ENCODE data around the gene SHD. TPM values are rescaled to one million over a fixed set of nuclear protein-coding genes. Genes with fewer than 3 reads are reported as not detected.
"Not testable (repeated sequence)": the region's sequence is repeated elsewhere in the genome, so short reads cannot be mapped to it uniquely, and the experiment has no call there.

Gene SHD
- total RNA-seq (2021) (not detected in 2 replicates), Bru-seq, nascent RNA (percentile 9 among the genes with signal in this experiment), BruChase-seq, experiment 1, labeled RNA remaining after a 2-hour chase (percentile 6 among the genes with signal in this experiment), BruChase-seq, experiment 2, labeled RNA remaining after a 6-hour chase (percentile 13 among the genes with signal in this experiment)
- long read RNA-seq: 0 reads

GRCh38 chr19:4278419-4279266 lies at the start of gene SHD:
SHD (plus strand) TSS chr19:4279266; CDS start chr19:4280064, 798 bp downstream.
- BruUV-seq (replicated peaks): no TSS peak
- DNase-seq (ENCODE audit: low spot score): no peak
- POLR2A ChIA-PET (ENCODE audit: low non-redundant PET): interaction anchor here (0.6 kb wide), 1 partner anchor 257 kb away, joined by 5 read pairs; the partner anchor contains the start of gene PLIN5
- Histone ChIP-seq H3K4me3 (ENCODE audit: low read depth, low read length, poor library complexity, severe bottlenecking) (peak within 1 kb of the TSS; percentile 42), H3K4me1 (ENCODE audit: insufficient read depth, low read length, poor library complexity, severe bottlenecking) (peaks cover 5% of the 10 kb centered on the region), H3K27me3 (replicated peaks; ENCODE audit: insufficient read depth, low read depth, low read length, poor library complexity) (peaks cover 48% of the 10 kb centered on the region), H3K36me3 (ENCODE audit: insufficient read depth, low read length, poor library complexity, severe bottlenecking) (no peaks in the 10 kb centered on the region), H3K9me3 (ENCODE audit: low read depth, low read length, poor library complexity, severe bottlenecking) (no peaks in the 10 kb centered on the region), H3K27ac (ENCODE audit: low read depth, low read length, poor library complexity, severe bottlenecking) (no peak within 1 kb of the TSS)
- intact Hi-C loops (cut with micrococcal nuclease; ENCODE audit: unreplicated experiment): no loop called here
- TF ChIP-seq EZH2 (IDR thresholded peaks at IDR 0.05; ENCODE audit: borderline replicate concordance, low read depth, low read length, poor library complexity, severe bottlenecking): no peak
- no peak for TF ChIP-seq CTCF (conservative IDR thresholded peaks at IDR 0.05; ENCODE audit: low read depth, low read length)
- CTCF ChIA-PET: interaction anchor here (1.3 kb wide), 1 partner anchor 11 kb away, joined by 6 read pairs; no protein-coding TSS in a partner anchor

GRCh38 chr19:4230237-4230636 lies 48.8 kb upstream of the SHD start:
- intact Hi-C loops (cut with micrococcal nuclease; ENCODE audit: unreplicated experiment); H3K4me1 ChIP-seq (ENCODE audit: insufficient read depth, low read length, poor library complexity, severe bottlenecking); BruUV-seq (replicated peaks); DNase-seq (ENCODE audit: low spot score); H3K36me3 ChIP-seq (ENCODE audit: insufficient read depth, low read length, poor library complexity, severe bottlenecking); H3K4me3 ChIP-seq (ENCODE audit: low read depth, low read length, poor library complexity, severe bottlenecking); H3K27me3 ChIP-seq (replicated peaks; ENCODE audit: insufficient read depth, low read depth, low read length, poor library complexity); POLR2A ChIA-PET (ENCODE audit: low non-redundant PET); H3K9me3 ChIP-seq (ENCODE audit: low read depth, low read length, poor library complexity, severe bottlenecking); H3K27ac ChIP-seq (ENCODE audit: low read depth, low read length, poor library complexity, severe bottlenecking); CTCF ChIA-PET: not testable (repeated sequence)

GRCh38 chr19:4231521-4231920 lies 47.5 kb upstream of the SHD start:
- intact Hi-C loops (cut with micrococcal nuclease; ENCODE audit: unreplicated experiment); H3K27me3 ChIP-seq (replicated peaks; ENCODE audit: insufficient read depth, low read depth, low read length, poor library complexity); H3K4me3 ChIP-seq (ENCODE audit: low read depth, low read length, poor library complexity, severe bottlenecking); H3K9me3 ChIP-seq (ENCODE audit: low read depth, low read length, poor library complexity, severe bottlenecking); BruUV-seq (replicated peaks); H3K4me1 ChIP-seq (ENCODE audit: insufficient read depth, low read length, poor library complexity, severe bottlenecking); H3K27ac ChIP-seq (ENCODE audit: low read depth, low read length, poor library complexity, severe bottlenecking); POLR2A ChIA-PET (ENCODE audit: low non-redundant PET); DNase-seq (ENCODE audit: low spot score); H3K36me3 ChIP-seq (ENCODE audit: insufficient read depth, low read length, poor library complexity, severe bottlenecking): not testable (repeated sequence)
- CTCF ChIA-PET: interaction anchor here (0.7 kb wide), 1 partner anchor 111 kb away, joined by 6 read pairs; no protein-coding TSS in a partner anchor

GRCh38 chr19:4232139-4232538 lies 46.9 kb upstream of the SHD start:
- not testable (repeated sequence) for BruUV-seq (replicated peaks)

More at GRCh38 chr19:4232139-4232538, 46.9 kb upstream of the SHD start:
- intact Hi-C loops (cut with micrococcal nuclease; ENCODE audit: unreplicated experiment); H3K27me3 ChIP-seq (replicated peaks; ENCODE audit: insufficient read depth, low read depth, low read length, poor library complexity); H3K4me1 ChIP-seq (ENCODE audit: insufficient read depth, low read length, poor library complexity, severe bottlenecking); H3K9me3 ChIP-seq (ENCODE audit: low read depth, low read length, poor library complexity, severe bottlenecking); H3K27ac ChIP-seq (ENCODE audit: low read depth, low read length, poor library complexity, severe bottlenecking); POLR2A ChIA-PET (ENCODE audit: low non-redundant PET); H3K36me3 ChIP-seq (ENCODE audit: insufficient read depth, low read length, poor library complexity, severe bottlenecking); DNase-seq (ENCODE audit: low spot score); H3K4me3 ChIP-seq (ENCODE audit: low read depth, low read length, poor library complexity, severe bottlenecking): not testable (repeated sequence)
- CTCF ChIA-PET: interaction anchor here (0.7 kb wide), 1 partner anchor 110 kb away, joined by 6 read pairs; no protein-coding TSS in a partner anchor
